HFF-Myc (cell line): ENCODE results near the gene REL.

Source experiments
- DNase-seq: peaks from one replicate; pipeline ENCODE4 v3.0.0-alpha.2; 2011; ENCODE audit warnings: low read depth; ENCODE audit errors: extremely low read depth
- H3K4me3 ChIP-seq: replicated peaks from 2 replicates; pipeline ENCODE4 v1.5.1; 2011; ENCODE audit warnings: low read depth, mild to moderate bottlenecking, control low read depth, low read length
- CTCF ChIP-seq: IDR thresholded peaks from 2 replicates; pipeline ENCODE4 v1.5.1; 2012; ENCODE audit warnings: mild to moderate bottlenecking, low read depth, low read length, control low read depth; ENCODE audit errors: missing control alignments

The REL gene

GRCh38 chr2:60867007-60867406 is 14.4 kb upstream of the REL start:
- H3K4me3 ChIP-seq: no peak overlapping the region
- DNase-seq: no peak
- TF ChIP-seq CTCF: no peak

- no peak for TF ChIP-seq CTCF
- DNase-seq: no peak
- H3K4me3 ChIP-seq: no peak overlapping the region
Observed at GRCh38 chr2:60867848-60868247, 13.5 kb upstream of the REL start.

- no peak for DNase-seq
- H3K4me3 ChIP-seq: no peak overlapping the region
- TF ChIP-seq CTCF: no peak
Observed at GRCh38 chr2:60868589-60869273, 12.6 kb upstream of the REL start.

- H3K4me3 ChIP-seq: no peak overlapping the region
- no peak for TF ChIP-seq CTCF
- no peak for DNase-seq
Observed at GRCh38 chr2:60872510-60872928, 8.9 kb upstream of the REL start.

- DNase-seq: no peak
Observed at GRCh38 chr2:60873381-60873780, 8.0 kb upstream of the REL start.

GRCh38 chr2:60875520-60875919 is 5.9 kb upstream of the REL start:
- no peak for DNase-seq
- no peak for TF ChIP-seq CTCF
- no peak overlapping the region for H3K4me3 ChIP-seq

More at GRCh38 chr2:60873381-60873780, 8.0 kb upstream of the REL start:
- H3K4me3 ChIP-seq: no peak overlapping the region
- TF ChIP-seq CTCF: no peak

- TF ChIP-seq CTCF: no peak
- no peak for DNase-seq
- peak overlapping the region; percentile 83 for H3K4me3 ChIP-seq
Observed at GRCh38 chr2:60880643-60881046, 729 bp upstream of the REL start.
